ENCODE measurements around the gene DTNBP1. TPM values are rescaled to one million over a fixed set of nuclear protein-coding genes. Genes with fewer than 3 reads are reported as not detected.
A peak's percentile ranks its signal among the peaks of the same experiment; 100 is the strongest.

Gene DTNBP1
- total and polyA plus RNA-seq, 2 of the 8 experiments (the other 6 are each of a cell fraction or from before 2014, with no cell fraction given): 13.5 to 22.1 TPM

DNA sequence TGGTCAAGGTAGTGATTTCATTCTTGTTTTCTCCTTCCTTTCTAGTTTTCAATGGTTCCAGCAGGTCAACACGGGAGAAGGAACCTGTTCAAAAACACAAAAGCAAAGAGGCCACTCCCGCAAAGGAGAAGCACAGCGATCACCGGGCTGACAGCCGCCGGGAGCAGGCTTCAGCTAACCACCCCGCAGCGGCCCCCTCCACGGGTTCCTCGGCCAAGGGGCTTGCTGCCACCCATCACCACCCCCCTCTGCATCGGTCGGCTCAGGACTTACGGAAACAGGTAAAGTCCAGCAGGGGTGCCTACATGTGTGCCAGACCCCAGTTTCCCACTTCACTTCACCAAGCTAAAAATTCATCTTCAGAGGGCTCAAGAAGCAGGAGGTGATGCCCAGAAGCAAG, 175.6 kb downstream of the DTNBP1 start:
- POLR2A ChIA-PET (ENCODE audit: partially characterized antibody): no interaction called here
- H3K18ac ChIP-seq (ENCODE audit: extremely low read depth, low read length): no peak overlapping the region
- H3K79me1 ChIP-seq (ENCODE audit: low read depth, low read length): peaks cover 5% of the 10 kb centered on the region
- no peaks in the 10 kb centered on the region for H3K27me3 ChIP-seq (replicated peaks in 1 of 4; ENCODE audit: control insufficient read depth in 3 of 4, extremely low read depth in 1 of 4, insufficient read depth in 3 of 4, low read length in 3 of 4)
- H2AK5ac ChIP-seq (ENCODE audit: low read depth, low read length): no peak overlapping the region
- peaks cover 5 to 94% of the 10 kb centered on the region in 2 experiments for H3K79me2 ChIP-seq (ENCODE audit: control insufficient read depth in 1 of 2, insufficient read depth in 2 of 2, low read length in 2 of 2)
- no peak overlapping the region for H3K14ac ChIP-seq (ENCODE audit: insufficient read length)
- no peak overlapping the region for H3K9ac ChIP-seq (replicated peaks in 1 of 4; ENCODE audit: extremely low read depth in 1 of 4, low read depth in 3 of 4, low read length in 3 of 4)
- H3K56ac ChIP-seq (replicated peaks; ENCODE audit: insufficient read length, low read depth, low read length): no peak overlapping the region
- no peak overlapping the region for H3K4me3 ChIP-seq (ENCODE audit: extremely low read depth in 1 of 4, insufficient read depth in 2 of 4, low read depth in 3 of 4, low read length in 4 of 4)
- no peak overlapping the region for H4K91ac ChIP-seq (replicated peaks; ENCODE audit: insufficient read length, low read length)
- H3K4me2 ChIP-seq (ENCODE audit: insufficient read depth in 1 of 2, low read depth in 2 of 2, low read length in 2 of 2): no peak overlapping the region
- no peak overlapping the region for H3K4ac ChIP-seq (replicated peaks; ENCODE audit: insufficient read length, low read depth, low read length)
- H2AFZ ChIP-seq (ENCODE audit: low read length): no peak overlapping the region
- no peak overlapping the region for H3K23ac ChIP-seq (ENCODE audit: insufficient read length)
- no peaks in the 10 kb centered on the region for H3K23me2 ChIP-seq (ENCODE audit: low read depth, low read length)
- peaks cover 12 to 29% (median 22%) of the 10 kb centered on the region in 4 experiments for H3K4me1 ChIP-seq (replicated peaks in 1 of 4; ENCODE audit: control insufficient read depth in 3 of 4, insufficient read depth in 4 of 4, low read length in 3 of 4)
- H2BK15ac ChIP-seq (ENCODE audit: low read length): no peak overlapping the region
- 90% methylated on average over 13 of the region's 13 CpGs; no CpG with 5 or more reads in 1 of the 2 experiments for WGBS, 2 experiments (ENCODE audit: extremely low coverage in 1 of 2, insufficient coverage in 1 of 2, insufficient read length in 1 of 2, insufficient replicate concordance in 2 of 2, low coverage in 1 of 2, low lambda C conversion rate in 2 of 2, missing lambda C conversion rate in 1 of 2)
- no peak overlapping the region for H2BK120ac ChIP-seq (replicated peaks; ENCODE audit: low read depth, low read length)
- DNase-seq (ENCODE audit: low read depth in 1 of 2, low spot score in 2 of 2): no peak
- no peak overlapping the region for H4K5ac ChIP-seq (ENCODE audit: insufficient read length, low read depth, low read length)
- H2BK5ac ChIP-seq (ENCODE audit: low read depth, low read length): no peak overlapping the region
- no peaks in the 10 kb centered on the region for H3K9me3 ChIP-seq (ENCODE audit: insufficient read depth in 2 of 2, low read depth in 1 of 2, low read length in 1 of 2)
- H4K8ac ChIP-seq (ENCODE audit: extremely low read depth, insufficient read depth, low read length): no peak overlapping the region
- TF ChIP-seq POLR2AphosphoS5 (IDR thresholded peaks at IDR 0.05; ENCODE audit: low read depth, low read length) (0 out of 2 replicates have a peak, but pooled peaks have one; percentile 34), SP2 (IDR thresholded peaks at IDR 0.05; ENCODE audit: low read length) (no peak)
- no peak for FAIRE-seq
- peaks cover 3 to 40% (median 29%) of the 10 kb centered on the region in 4 experiments; a peak in 7 of 8 replicates for H3K36me3 ChIP-seq (ENCODE audit: control insufficient read depth in 2 of 4, insufficient read depth in 4 of 4, low read length in 3 of 4)
- no peak overlapping the region for H3K27ac ChIP-seq (ENCODE audit: low read depth, low read length)
- CTCF ChIA-PET (ENCODE audit: partially characterized antibody): interaction anchor here (1.4 kb wide), 1 partner anchor 12 kb away, joined by 3 read pairs; no protein-coding TSS in a partner anchor
- H2BK12ac ChIP-seq (ENCODE audit: low read depth, low read length): no peak overlapping the region
- H4K20me1 ChIP-seq (replicated peaks in 1 of 2; ENCODE audit: control insufficient read depth in 1 of 2, insufficient read depth in 2 of 2, low read length in 2 of 2): peaks cover 49 to 68% of the 10 kb centered on the region in 2 experiments
- H2BK20ac ChIP-seq (ENCODE audit: low read length): no peak overlapping the region
